ENCODE data around the gene CDCP2. TPM values are rescaled to one million over a fixed set of nuclear protein-coding genes. Genes with fewer than 3 reads are reported as not detected.

The CDCP2 gene
- total RNA-seq, 1 experiment from 2014 or later, result not detected

- ChIA-PET POLR2A (no interaction called here), CTCF (no interaction called here)
- no peak overlapping the region for H3K27ac Mint-ChIP-seq
- DNase-seq (ENCODE audit: low spot score), result no peak
- no peaks in the 10 kb centered on the region for H3K27me3 Mint-ChIP-seq (ENCODE audit: low read depth)
- H3K9me3 Mint-ChIP-seq, result no peaks in the 10 kb centered on the region
- no peak overlapping the region for H3K4me3 Mint-ChIP-seq
- no peaks in the 10 kb centered on the region for H3K4me1 Mint-ChIP-seq
- H3K36me3 Mint-ChIP-seq, result no peaks in the 10 kb centered on the region
- no peak for TF ChIP-seq TCF7 (CRISPR knock-in tag; IDR thresholded peaks at IDR 0.05; ENCODE audit: low read depth)
- ATAC-seq, result no peak
Observed at GRCh38 chr1:54103414-54103813, 49.4 kb downstream of the CDCP2 start.

GRCh38 chr1:54100500-54100899 is 52.3 kb downstream of the CDCP2 start:
- Mint-ChIP-seq H3K4me1 (peaks cover 17% of the 10 kb centered on the region), H3K4me3 (no peak overlapping the region), H3K27ac (no peak overlapping the region), H3K36me3 (no peaks in the 10 kb centered on the region), H3K27me3 (ENCODE audit: low read depth) (no peaks in the 10 kb centered on the region), H3K9me3 (no peaks in the 10 kb centered on the region)
- TF ChIP-seq ETV6 (CRISPR knock-in tag; IDR thresholded peaks at IDR 0.05), result no peak
- TF ChIP-seq EMX1 (CRISPR knock-in tag; IDR thresholded peaks at IDR 0.05), result no peak
- TF ChIP-seq, protein P1, sequence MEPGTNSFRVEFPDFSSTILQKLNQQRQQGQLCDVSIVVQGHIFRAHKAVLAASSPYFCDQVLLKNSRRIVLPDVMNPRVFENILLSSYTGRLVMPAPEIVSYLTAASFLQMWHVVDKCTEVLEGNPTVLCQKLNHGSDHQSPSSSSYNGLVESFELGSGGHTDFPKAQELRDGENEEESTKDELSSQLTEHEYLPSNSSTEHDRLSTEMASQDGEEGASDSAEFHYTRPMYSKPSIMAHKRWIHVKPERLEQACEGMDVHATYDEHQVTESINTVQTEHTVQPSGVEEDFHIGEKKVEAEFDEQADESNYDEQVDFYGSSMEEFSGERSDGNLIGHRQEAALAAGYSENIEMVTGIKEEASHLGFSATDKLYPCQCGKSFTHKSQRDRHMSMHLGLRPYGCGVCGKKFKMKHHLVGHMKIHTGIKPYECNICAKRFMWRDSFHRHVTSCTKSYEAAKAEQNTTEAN (CRISPR knock-in tag; IDR thresholded peaks at IDR 0.05), result no peak
- TF ChIP-seq ZNF425 (CRISPR knock-in tag; conservative IDR thresholded peaks at IDR 0.05), result no peak
- no peak for TF ChIP-seq MYBL2 (CRISPR knock-in tag; IDR thresholded peaks at IDR 0.05)
- TF ChIP-seq, protein P2, sequence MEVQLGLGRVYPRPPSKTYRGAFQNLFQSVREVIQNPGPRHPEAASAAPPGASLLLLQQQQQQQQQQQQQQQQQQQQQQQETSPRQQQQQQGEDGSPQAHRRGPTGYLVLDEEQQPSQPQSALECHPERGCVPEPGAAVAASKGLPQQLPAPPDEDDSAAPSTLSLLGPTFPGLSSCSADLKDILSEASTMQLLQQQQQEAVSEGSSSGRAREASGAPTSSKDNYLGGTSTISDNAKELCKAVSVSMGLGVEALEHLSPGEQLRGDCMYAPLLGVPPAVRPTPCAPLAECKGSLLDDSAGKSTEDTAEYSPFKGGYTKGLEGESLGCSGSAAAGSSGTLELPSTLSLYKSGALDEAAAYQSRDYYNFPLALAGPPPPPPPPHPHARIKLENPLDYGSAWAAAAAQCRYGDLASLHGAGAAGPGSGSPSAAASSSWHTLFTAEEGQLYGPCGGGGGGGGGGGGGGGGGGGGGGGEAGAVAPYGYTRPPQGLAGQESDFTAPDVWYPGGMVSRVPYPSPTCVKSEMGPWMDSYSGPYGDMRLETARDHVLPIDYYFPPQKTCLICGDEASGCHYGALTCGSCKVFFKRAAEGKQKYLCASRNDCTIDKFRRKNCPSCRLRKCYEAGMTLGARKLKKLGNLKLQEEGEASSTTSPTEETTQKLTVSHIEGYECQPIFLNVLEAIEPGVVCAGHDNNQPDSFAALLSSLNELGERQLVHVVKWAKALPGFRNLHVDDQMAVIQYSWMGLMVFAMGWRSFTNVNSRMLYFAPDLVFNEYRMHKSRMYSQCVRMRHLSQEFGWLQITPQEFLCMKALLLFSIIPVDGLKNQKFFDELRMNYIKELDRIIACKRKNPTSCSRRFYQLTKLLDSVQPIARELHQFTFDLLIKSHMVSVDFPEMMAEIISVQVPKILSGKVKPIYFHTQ (CRISPR knock-in tag; IDR thresholded peaks at IDR 0.05), result no peak
- TF ChIP-seq SMAD4 (CRISPR knock-in tag; IDR thresholded peaks at IDR 0.05), result no peak
- no peak for TF ChIP-seq FOXJ3 (CRISPR knock-in tag; IDR thresholded peaks at IDR 0.05; ENCODE audit: borderline replicate concordance)
- TF ChIP-seq, protein P3, sequence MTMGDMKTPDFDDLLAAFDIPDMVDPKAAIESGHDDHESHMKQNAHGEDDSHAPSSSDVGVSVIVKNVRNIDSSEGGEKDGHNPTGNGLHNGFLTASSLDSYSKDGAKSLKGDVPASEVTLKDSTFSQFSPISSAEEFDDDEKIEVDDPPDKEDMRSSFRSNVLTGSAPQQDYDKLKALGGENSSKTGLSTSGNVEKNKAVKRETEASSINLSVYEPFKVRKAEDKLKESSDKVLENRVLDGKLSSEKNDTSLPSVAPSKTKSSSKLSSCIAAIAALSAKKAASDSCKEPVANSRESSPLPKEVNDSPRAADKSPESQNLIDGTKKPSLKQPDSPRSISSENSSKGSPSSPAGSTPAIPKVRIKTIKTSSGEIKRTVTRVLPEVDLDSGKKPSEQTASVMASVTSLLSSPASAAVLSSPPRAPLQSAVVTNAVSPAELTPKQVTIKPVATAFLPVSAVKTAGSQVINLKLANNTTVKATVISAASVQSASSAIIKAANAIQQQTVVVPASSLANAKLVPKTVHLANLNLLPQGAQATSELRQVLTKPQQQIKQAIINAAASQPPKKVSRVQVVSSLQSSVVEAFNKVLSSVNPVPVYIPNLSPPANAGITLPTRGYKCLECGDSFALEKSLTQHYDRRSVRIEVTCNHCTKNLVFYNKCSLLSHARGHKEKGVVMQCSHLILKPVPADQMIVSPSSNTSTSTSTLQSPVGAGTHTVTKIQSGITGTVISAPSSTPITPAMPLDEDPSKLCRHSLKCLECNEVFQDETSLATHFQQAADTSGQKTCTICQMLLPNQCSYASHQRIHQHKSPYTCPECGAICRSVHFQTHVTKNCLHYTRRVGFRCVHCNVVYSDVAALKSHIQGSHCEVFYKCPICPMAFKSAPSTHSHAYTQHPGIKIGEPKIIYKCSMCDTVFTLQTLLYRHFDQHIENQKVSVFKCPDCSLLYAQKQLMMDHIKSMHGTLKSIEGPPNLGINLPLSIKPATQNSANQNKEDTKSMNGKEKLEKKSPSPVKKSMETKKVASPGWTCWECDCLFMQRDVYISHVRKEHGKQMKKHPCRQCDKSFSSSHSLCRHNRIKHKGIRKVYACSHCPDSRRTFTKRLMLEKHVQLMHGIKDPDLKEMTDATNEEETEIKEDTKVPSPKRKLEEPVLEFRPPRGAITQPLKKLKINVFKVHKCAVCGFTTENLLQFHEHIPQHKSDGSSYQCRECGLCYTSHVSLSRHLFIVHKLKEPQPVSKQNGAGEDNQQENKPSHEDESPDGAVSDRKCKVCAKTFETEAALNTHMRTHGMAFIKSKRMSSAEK (CRISPR knock-in tag; IDR thresholded peaks at IDR 0.05; ENCODE audit: borderline replicate concordance), result no peak
- TF ChIP-seq ZSCAN18 (CRISPR knock-in tag; IDR thresholded peaks at IDR 0.05), result no peak
- TF ChIP-seq RORB (CRISPR knock-in tag; IDR thresholded peaks at IDR 0.05), result no peak
- TF ChIP-seq RELA (CRISPR knock-in tag; IDR thresholded peaks at IDR 0.05; ENCODE audit: borderline replicate concordance), result no peak
- TF ChIP-seq SMAD3 (CRISPR knock-in tag; IDR thresholded peaks at IDR 0.05; ENCODE audit: borderline replicate concordance), result no peak
- no peak for TF ChIP-seq GABPB1 (CRISPR knock-in tag; IDR thresholded peaks at IDR 0.05)
- no peak for TF ChIP-seq GTF2I (CRISPR knock-in tag; conservative IDR thresholded peaks at IDR 0.05)
- TF ChIP-seq ZNF138 (CRISPR knock-in tag; conservative IDR thresholded peaks at IDR 0.05), result no peak
- no peak for TF ChIP-seq ATF1 (CRISPR knock-in tag; IDR thresholded peaks at IDR 0.05)
- DNase-seq (ENCODE audit: low spot score) (no peak), ATAC-seq (no peak)
- POLR2A ChIA-PET, result no interaction called here
- CTCF ChIA-PET, result no interaction called here

Measured in WTC11 (cell line).